Measurements from ENCODE around the gene NAA80. TPM values are rescaled to one million over a fixed set of nuclear protein-coding genes. Genes with fewer than 3 reads are reported as not detected.

Gene NAA80
- total and polyA plus RNA-seq, 2 of the 13 experiments (the other 11 are each of a cell fraction or from before 2014, with no cell fraction given) = 3.4 to 8.7 TPM

DNA sequence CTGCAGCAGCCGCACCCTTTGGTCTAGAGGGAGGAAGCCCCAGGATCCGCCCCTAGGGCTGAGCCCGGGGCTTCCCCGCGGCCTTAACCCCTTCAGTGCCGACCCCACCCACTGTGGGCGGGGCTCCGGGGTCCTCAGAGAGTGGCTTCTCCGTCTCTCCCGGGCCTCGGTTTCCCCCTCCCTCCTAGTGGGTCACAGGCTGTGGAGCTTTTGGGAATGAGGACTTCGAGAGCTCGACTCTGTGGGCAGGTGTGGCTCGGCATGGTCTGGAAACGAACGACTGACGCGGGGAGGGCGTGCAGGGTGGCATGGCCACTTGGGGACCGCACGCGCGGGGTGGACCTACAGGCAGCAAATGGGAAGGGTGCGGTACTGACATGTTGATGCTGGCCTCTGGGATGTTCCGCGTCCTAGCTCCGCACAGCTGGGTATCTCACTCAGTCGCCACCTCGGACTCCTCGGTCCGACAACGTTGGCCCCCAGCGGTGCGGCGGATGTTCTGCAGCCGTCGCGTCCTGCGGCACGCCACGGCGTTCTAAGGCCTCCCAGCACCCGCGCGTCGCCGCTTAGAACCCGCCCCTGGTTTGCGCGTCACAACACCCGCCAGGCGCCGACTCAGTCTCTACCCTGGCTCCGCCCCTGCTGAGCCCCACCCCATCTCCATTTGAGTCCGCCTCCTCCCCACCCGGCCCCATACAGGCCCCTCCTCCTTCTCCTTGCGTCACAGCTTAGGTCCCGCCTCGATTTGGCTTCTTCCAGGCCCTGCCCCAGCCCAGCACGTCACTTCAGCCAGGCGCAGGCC lies at the start of gene NAA80, which contains the start of gene HYAL3 (continued):
- TF ChIP-seq, protein P1, sequence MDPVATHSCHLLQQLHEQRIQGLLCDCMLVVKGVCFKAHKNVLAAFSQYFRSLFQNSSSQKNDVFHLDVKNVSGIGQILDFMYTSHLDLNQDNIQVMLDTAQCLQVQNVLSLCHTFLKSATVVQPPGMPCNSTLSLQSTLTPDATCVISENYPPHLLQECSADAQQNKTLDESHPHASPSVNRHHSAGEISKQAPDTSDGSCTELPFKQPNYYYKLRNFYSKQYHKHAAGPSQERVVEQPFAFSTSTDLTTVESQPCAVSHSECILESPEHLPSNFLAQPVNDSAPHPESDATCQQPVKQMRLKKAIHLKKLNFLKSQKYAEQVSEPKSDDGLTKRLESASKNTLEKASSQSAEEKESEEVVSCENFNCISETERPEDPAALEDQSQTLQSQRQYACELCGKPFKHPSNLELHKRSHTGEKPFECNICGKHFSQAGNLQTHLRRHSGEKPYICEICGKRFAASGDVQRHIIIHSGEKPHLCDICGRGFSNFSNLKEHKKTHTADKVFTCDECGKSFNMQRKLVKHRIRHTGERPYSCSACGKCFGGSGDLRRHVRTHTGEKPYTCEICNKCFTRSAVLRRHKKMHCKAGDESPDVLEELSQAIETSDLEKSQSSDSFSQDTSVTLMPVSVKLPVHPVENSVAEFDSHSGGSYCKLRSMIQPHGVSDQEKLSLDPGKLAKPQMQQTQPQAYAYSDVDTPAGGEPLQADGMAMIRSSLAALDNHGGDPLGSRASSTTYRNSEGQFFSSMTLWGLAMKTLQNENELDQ (CRISPR knock-in tag; IDR thresholded peaks at IDR 0.05; ENCODE audit: borderline replicate concordance) = no peak
- peak; percentile 49; the same call in 1 of the 2 replicates for TF ChIP-seq ZNF143 (CRISPR knock-in tag; IDR thresholded peaks at IDR 0.05)
- peak; percentile 74; the same call in 1 of the 3 replicates for TF ChIP-seq MXI1 (IDR thresholded peaks at IDR 0.05; ENCODE audit: borderline replicate concordance, low read depth, low read length)
- TF ChIP-seq ZNF510 (CRISPR knock-in tag; IDR thresholded peaks at IDR 0.05; ENCODE audit: low read depth) = no peak
- TF ChIP-seq ZNF101 (CRISPR knock-in tag; IDR thresholded peaks at IDR 0.05; ENCODE audit: borderline replicate concordance, low read depth) = no peak
- 0 out of 2 replicates have a peak, but pooled peaks have one; percentile 52 for TF ChIP-seq SSRP1 (CRISPR knock-in tag; IDR thresholded peaks at IDR 0.05)
- TF ChIP-seq ADNP (CRISPR knock-in tag; IDR thresholded peaks at IDR 0.05) = no peak
- TF ChIP-seq NFYB (CRISPR knock-in tag; IDR thresholded peaks at IDR 0.05) = peak; percentile 54
- no peak; the same call in 1 of the 2 replicates for TF ChIP-seq ZSCAN9 (CRISPR knock-in tag; IDR thresholded peaks at IDR 0.05; ENCODE audit: borderline replicate concordance)
- TF ChIP-seq ZNF230 (CRISPR knock-in tag; IDR thresholded peaks at IDR 0.05) = no peak
- no peak for TF ChIP-seq ZNF562 (CRISPR knock-in tag; IDR thresholded peaks at IDR 0.05; ENCODE audit: borderline replicate concordance)
- peak; percentile 81 for TF ChIP-seq GABPB1 (CRISPR knock-in tag; IDR thresholded peaks at IDR 0.05)
- no peak; the same call in 1 of the 2 replicates for TF ChIP-seq ETV5 (CRISPR knock-in tag; IDR thresholded peaks at IDR 0.05; ENCODE audit: borderline replicate concordance)
- no peak for TF ChIP-seq ZNF264 (CRISPR knock-in tag; IDR thresholded peaks at IDR 0.05)
- TF ChIP-seq, protein P2, sequence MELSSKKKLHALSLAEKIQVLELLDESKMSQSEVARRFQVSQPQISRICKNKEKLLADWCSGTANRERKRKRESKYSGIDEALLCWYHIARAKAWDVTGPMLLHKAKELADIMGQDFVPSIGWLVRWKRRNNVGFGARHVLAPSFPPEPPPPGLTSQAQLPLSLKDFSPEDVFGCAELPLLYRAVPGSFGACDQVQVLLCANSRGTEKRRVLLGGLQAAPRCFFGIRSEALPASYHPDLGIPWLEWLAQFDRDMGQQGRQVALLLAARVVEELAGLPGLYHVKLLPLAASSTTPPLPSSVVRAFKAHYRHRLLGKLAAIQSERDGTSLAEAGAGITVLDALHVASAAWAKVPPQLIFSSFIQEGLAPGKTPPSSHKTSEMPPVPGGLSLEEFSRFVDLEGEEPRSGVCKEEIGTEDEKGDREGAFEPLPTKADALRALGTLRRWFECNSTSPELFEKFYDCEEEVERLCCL (CRISPR knock-in tag; IDR thresholded peaks at IDR 0.05; ENCODE audit: borderline replicate concordance) = no peak
- peak; percentile 97 for TF ChIP-seq ZSCAN21 (CRISPR knock-in tag; IDR thresholded peaks at IDR 0.05; ENCODE audit: borderline replicate concordance)
- no peak for TF ChIP-seq HMG20A (CRISPR knock-in tag; IDR thresholded peaks at IDR 0.05; ENCODE audit: borderline replicate concordance)
- peak; percentile 78; the same call in 1 of the 2 replicates for TF ChIP-seq ZNF431 (CRISPR knock-in tag; IDR thresholded peaks at IDR 0.05; ENCODE audit: borderline replicate concordance, low read depth)
- peak; percentile 99 for TF ChIP-seq HIVEP1 (CRISPR knock-in tag; IDR thresholded peaks at IDR 0.05)
- TF ChIP-seq, protein P3, sequence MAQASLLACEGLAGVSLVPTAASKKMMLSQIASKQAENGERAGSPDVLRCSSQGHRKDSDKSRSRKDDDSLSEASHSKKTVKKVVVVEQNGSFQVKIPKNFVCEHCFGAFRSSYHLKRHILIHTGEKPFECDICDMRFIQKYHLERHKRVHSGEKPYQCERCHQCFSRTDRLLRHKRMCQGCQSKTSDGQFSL (CRISPR knock-in tag; IDR thresholded peaks at IDR 0.05) = no peak
- TF ChIP-seq, protein P4, sequence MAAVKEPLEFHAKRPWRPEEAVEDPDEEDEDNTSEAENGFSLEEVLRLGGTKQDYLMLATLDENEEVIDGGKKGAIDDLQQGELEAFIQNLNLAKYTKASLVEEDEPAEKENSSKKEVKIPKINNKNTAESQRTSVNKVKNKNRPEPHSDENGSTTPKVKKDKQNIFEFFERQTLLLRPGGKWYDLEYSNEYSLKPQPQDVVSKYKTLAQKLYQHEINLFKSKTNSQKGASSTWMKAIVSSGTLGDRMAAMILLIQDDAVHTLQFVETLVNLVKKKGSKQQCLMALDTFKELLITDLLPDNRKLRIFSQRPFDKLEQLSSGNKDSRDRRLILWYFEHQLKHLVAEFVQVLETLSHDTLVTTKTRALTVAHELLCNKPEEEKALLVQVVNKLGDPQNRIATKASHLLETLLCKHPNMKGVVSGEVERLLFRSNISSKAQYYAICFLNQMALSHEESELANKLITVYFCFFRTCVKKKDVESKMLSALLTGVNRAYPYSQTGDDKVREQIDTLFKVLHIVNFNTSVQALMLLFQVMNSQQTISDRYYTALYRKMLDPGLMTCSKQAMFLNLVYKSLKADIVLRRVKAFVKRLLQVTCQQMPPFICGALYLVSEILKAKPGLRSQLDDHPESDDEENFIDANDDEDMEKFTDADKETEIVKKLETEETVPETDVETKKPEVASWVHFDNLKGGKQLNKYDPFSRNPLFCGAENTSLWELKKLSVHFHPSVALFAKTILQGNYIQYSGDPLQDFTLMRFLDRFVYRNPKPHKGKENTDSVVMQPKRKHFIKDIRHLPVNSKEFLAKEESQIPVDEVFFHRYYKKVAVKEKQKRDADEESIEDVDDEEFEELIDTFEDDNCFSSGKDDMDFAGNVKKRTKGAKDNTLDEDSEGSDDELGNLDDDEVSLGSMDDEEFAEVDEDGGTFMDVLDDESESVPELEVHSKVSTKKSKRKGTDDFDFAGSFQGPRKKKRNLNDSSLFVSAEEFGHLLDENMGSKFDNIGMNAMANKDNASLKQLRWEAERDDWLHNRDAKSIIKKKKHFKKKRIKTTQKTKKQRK (IDR thresholded peaks at IDR 0.05; ENCODE audit: low read length) = no peak
- 0 out of 2 replicates have a peak, but pooled peaks have one; percentile 80 for TF ChIP-seq PRMT3 (CRISPR knock-in tag; IDR thresholded peaks at IDR 0.05; ENCODE audit: borderline replicate concordance, low read depth)
- no peak for TF ChIP-seq SNAPC2 (CRISPR knock-in tag; IDR thresholded peaks at IDR 0.05)
